ENCODE measurements around the gene MADCAM1. TPM values are rescaled to one million over a fixed set of nuclear protein-coding genes. Genes with fewer than 3 reads are reported as not detected.

MADCAM1 gene
- total RNA-seq, 2 experiments from 2014 or later = 0.24 to 0.37 TPM

- Mint-ChIP-seq H3K4me3 (no peak overlapping the region), H3K9me3 (peaks cover 1% of the 10 kb centered on the region), H3K27me3 (ENCODE audit: low read depth) (peaks cover 20% of the 10 kb centered on the region), H3K36me3 (ENCODE audit: low read depth) (no peaks in the 10 kb centered on the region), H3K4me1 (ENCODE audit: low read depth) (peaks cover 9% of the 10 kb centered on the region), H3K27ac (no peak overlapping the region)
- intact Hi-C loops (cut with micrococcal nuclease) = no loop called here
- DNase-seq = peak; percentile 56
- CTCF ChIA-PET = interaction anchor here (0.5 to 1.3 kb wide), 6 partner anchors 10 to 158 kb away, joined by 3 to 10 read pairs (median 3); partner anchors contain the start of gene TPGS1
Observed at GRCh38 chr19:495402-496111, 729 bp upstream of the MADCAM1 start.

- Mint-ChIP-seq H3K27me3 (ENCODE audit: low read depth) (peaks cover 20% of the 10 kb centered on the region), H3K4me1 (ENCODE audit: low read depth) (peaks cover 9% of the 10 kb centered on the region), H3K36me3 (ENCODE audit: low read depth) (no peaks in the 10 kb centered on the region), H3K27ac (no peak overlapping the region), H3K4me3 (no peak overlapping the region), H3K9me3 (peaks cover 1% of the 10 kb centered on the region)
- intact Hi-C loops (cut with micrococcal nuclease) = no loop called here
- DNase-seq = no peak
- CTCF ChIA-PET = no interaction called here
Observed at GRCh38 chr19:496986-497385, 700 bp downstream of the MADCAM1 start.

GRCh38 chr19:497491-497868, 1.2 kb downstream of the MADCAM1 start:
- CTCF ChIA-PET = interaction anchor here (1.4 to 1.9 kb wide), 2 partner anchors 9 to 13 kb away, joined by 3 to 7 read pairs; no protein-coding TSS in a partner anchor
- Mint-ChIP-seq H3K9me3 (peaks cover 1% of the 10 kb centered on the region), H3K36me3 (ENCODE audit: low read depth) (no peaks in the 10 kb centered on the region), H3K4me1 (ENCODE audit: low read depth) (peaks cover 9% of the 10 kb centered on the region), H3K27me3 (ENCODE audit: low read depth) (peaks cover 20% of the 10 kb centered on the region), H3K4me3 (no peak overlapping the region), H3K27ac (no peak overlapping the region)
- intact Hi-C loops (cut with micrococcal nuclease) = no loop called here
- DNase-seq = no peak

- CTCF ChIA-PET = interaction anchor here (1.4 to 1.9 kb wide), 2 partner anchors 8 to 13 kb away, joined by 3 to 7 read pairs; no protein-coding TSS in a partner anchor
- Mint-ChIP-seq H3K27me3 (ENCODE audit: low read depth) (peaks cover 20% of the 10 kb centered on the region), H3K36me3 (ENCODE audit: low read depth) (no peaks in the 10 kb centered on the region), H3K4me3 (no peak overlapping the region), H3K27ac (no peak overlapping the region), H3K4me1 (ENCODE audit: low read depth) (peaks cover 14% of the 10 kb centered on the region), H3K9me3 (no peaks in the 10 kb centered on the region)
- DNase-seq = no peak
- intact Hi-C loops (cut with micrococcal nuclease) = no loop called here
Observed at GRCh38 chr19:497869-498510, 1.7 kb downstream of the MADCAM1 start.

GRCh38 chr19:498511-498891, 2.2 kb downstream of the MADCAM1 start:
- peaks cover 20% of the 10 kb centered on the region for H3K27me3 Mint-ChIP-seq (ENCODE audit: low read depth)

GRCh38 chr19:498977-499623, 2.8 kb downstream of the MADCAM1 start:
- CTCF ChIA-PET = interaction anchor here (1.9 kb wide), 1 partner anchor 12 kb away, joined by 7 read pairs; no protein-coding TSS in a partner anchor
- H3K4me3 Mint-ChIP-seq = no peak overlapping the region
- H3K36me3 Mint-ChIP-seq (ENCODE audit: low read depth) = no peaks in the 10 kb centered on the region
- H3K9me3 Mint-ChIP-seq = no peaks in the 10 kb centered on the region
- peaks cover 20% of the 10 kb centered on the region for H3K27me3 Mint-ChIP-seq (ENCODE audit: low read depth)
- H3K27ac Mint-ChIP-seq = no peak overlapping the region
- DNase-seq = no peak
- intact Hi-C loops (cut with micrococcal nuclease) = no loop called here
- H3K4me1 Mint-ChIP-seq (ENCODE audit: low read depth) = peaks cover 11% of the 10 kb centered on the region

More at GRCh38 chr19:498511-498891, 2.2 kb downstream of the MADCAM1 start:
- no peak overlapping the region for H3K27ac Mint-ChIP-seq
- CTCF ChIA-PET = interaction anchor here (1.4 to 1.9 kb wide), 2 partner anchors 8 to 12 kb away, joined by 3 to 7 read pairs; no protein-coding TSS in a partner anchor
- H3K4me3 Mint-ChIP-seq = no peak overlapping the region
- no peaks in the 10 kb centered on the region for H3K36me3 Mint-ChIP-seq (ENCODE audit: low read depth)
- DNase-seq = no peak
- intact Hi-C loops (cut with micrococcal nuclease) = no loop called here
- no peaks in the 10 kb centered on the region for H3K9me3 Mint-ChIP-seq
- H3K4me1 Mint-ChIP-seq (ENCODE audit: low read depth) = peaks cover 14% of the 10 kb centered on the region

- peaks cover 11% of the 10 kb centered on the region for H3K4me1 Mint-ChIP-seq (ENCODE audit: low read depth)
- H3K4me3 Mint-ChIP-seq = no peak overlapping the region
- DNase-seq = no peak
- no peaks in the 10 kb centered on the region for H3K9me3 Mint-ChIP-seq
- no peaks in the 10 kb centered on the region for H3K36me3 Mint-ChIP-seq (ENCODE audit: low read depth)
- CTCF ChIA-PET = no interaction called here
- intact Hi-C loops (cut with micrococcal nuclease) = no loop called here
- peaks cover 14% of the 10 kb centered on the region for H3K27me3 Mint-ChIP-seq (ENCODE audit: low read depth)
- H3K27ac Mint-ChIP-seq = no peak overlapping the region
Observed at GRCh38 chr19:501646-502045, 5.4 kb downstream of the MADCAM1 start.

GRCh38 chr19:504616-505015, 8.3 kb downstream of the MADCAM1 start:
- intact Hi-C loops (cut with micrococcal nuclease) = no loop called here
- CTCF ChIA-PET = interaction anchor here (2.6 kb wide), 1 partner anchor 9 kb away, joined by 10 read pairs; no protein-coding TSS in a partner anchor
- Mint-ChIP-seq H3K4me3 (no peak overlapping the region), H3K36me3 (ENCODE audit: low read depth) (no peaks in the 10 kb centered on the region), H3K9me3 (no peaks in the 10 kb centered on the region), H3K4me1 (ENCODE audit: low read depth) (peaks cover 25% of the 10 kb centered on the region), H3K27ac (no peak overlapping the region), H3K27me3 (ENCODE audit: low read depth) (peaks cover under 1% of the 10 kb centered on the region)
- no peak for DNase-seq

GRCh38 chr19:506404-507285, 10.4 kb downstream of the MADCAM1 start:
- peak; percentile 96 for DNase-seq
- H3K27me3 Mint-ChIP-seq (ENCODE audit: low read depth) = no peaks in the 10 kb centered on the region
- H3K27ac Mint-ChIP-seq = peak overlapping the region; percentile 99
- intact Hi-C loops (cut with micrococcal nuclease) = loop anchor here (1.0 to 2.0 kb wide), 8 partner anchors 17 to 291 kb away; partner anchors contain the start of genes BSG, CDC34, MIER2 and POLRMT
- no peaks in the 10 kb centered on the region for H3K9me3 Mint-ChIP-seq
- H3K4me3 Mint-ChIP-seq = peak overlapping the region; percentile 83
- no peaks in the 10 kb centered on the region for H3K36me3 Mint-ChIP-seq (ENCODE audit: low read depth)
- peaks cover 38% of the 10 kb centered on the region for H3K4me1 Mint-ChIP-seq (ENCODE audit: low read depth)
- CTCF ChIA-PET = interaction anchor here (0.7 to 2.6 kb wide), 14 partner anchors 9 to 259 kb away, joined by 3 to 10 read pairs (median 4); no protein-coding TSS in a partner anchor

- peak within 1 kb of the TSS; percentile 83 for H3K4me3 Mint-ChIP-seq
- DNase-seq = peak; percentile 82
- peak within 1 kb of the TSS; percentile 99 for H3K27ac Mint-ChIP-seq
- H3K27me3 Mint-ChIP-seq (ENCODE audit: low read depth) = no peaks in the 10 kb centered on the region
- intact Hi-C loops (cut with micrococcal nuclease) = loop anchor here (1.0 to 2.0 kb wide), 8 partner anchors 18 to 290 kb away; partner anchors contain the start of genes BSG, CDC34, MIER2 and POLRMT
- peaks cover 42% of the 10 kb centered on the region for H3K4me1 Mint-ChIP-seq (ENCODE audit: low read depth)
- CTCF ChIA-PET = interaction anchor here (0.8 to 2.6 kb wide), 8 partner anchors 8 to 168 kb away, joined by 3 to 10 read pairs (median 4); no protein-coding TSS in a partner anchor
- no peaks in the 10 kb centered on the region for H3K9me3 Mint-ChIP-seq
- H3K36me3 Mint-ChIP-seq (ENCODE audit: low read depth) = no peaks in the 10 kb centered on the region
Observed at GRCh38 chr19:507286-508203, 11.3 kb downstream of the MADCAM1 start, which contains the start of gene TPGS1. TSS of gene TPGS1 (plus strand) at chr19:507497. CDS start at chr19:507507, 10 bp downstream.

Measured in activated naive CD4-positive, alpha-beta T cell treated with anti-CD3 and anti-CD28 coated beads for 36 hours (primary cell).